MM.1S (cell line): Measurements from ENCODE around the gene ITCH.

Source experiments
- DNase-seq: peaks from one replicate; pipeline ENCODE4 v3.0.0-alpha.2; 2015
- H2AFZ ChIP-seq: fragments of 300-600 bp; sonication (generic); 2 replicates; pipeline ENCODE4 v1.6.0; 2016; ENCODE audit warnings: antibody characterized with exemption, low read length
- H3F3A ChIP-seq: fragments of 300-600 bp; sonication (generic); 2 replicates; pipeline ENCODE4 v1.6.1; 2016; ENCODE audit warnings: mild to moderate bottlenecking, antibody characterized with exemption, low read length, moderate library complexity, mixed read lengths; ENCODE audit not compliant: insufficient read depth
- H3K27ac ChIP-seq: fragments of 300-600 bp; sonication (generic); 2 replicates; pipeline ENCODE4 v1.5.1; 2016; ENCODE audit warnings: mild to moderate bottlenecking, low read length
- H3K27me3 ChIP-seq: fragments of 300-600 bp; sonication (generic); replicated peaks from 2 replicates; pipeline ENCODE4 v1.6.0; 2016; ENCODE audit warnings: low read length; ENCODE audit not compliant: insufficient read depth
- H3K36me3 ChIP-seq: fragments of 300-600 bp; sonication (generic); replicated peaks from 2 replicates; pipeline ENCODE4 v1.6.1; 2016; ENCODE audit warnings: mild to moderate bottlenecking, low read length, mixed read lengths; ENCODE audit not compliant: insufficient read depth
- H3K4me1 ChIP-seq: fragments of 300-600 bp; sonication (generic); 2 replicates; pipeline ENCODE4 v1.6.1; 2016; ENCODE audit warnings: low read length, mixed read lengths
- H3K4me2 ChIP-seq: fragments of 300-600 bp; sonication (generic); 2 replicates; pipeline ENCODE4 v1.6.0; 2016; ENCODE audit warnings: low read depth, low read length
- H3K4me3 ChIP-seq: fragments of 300-600 bp; sonication (generic); 2 replicates; pipeline ENCODE4 v1.5.1; 2016; ENCODE audit warnings: low read length, mixed read lengths
- H3K79me2 ChIP-seq: fragments of 300-600 bp; sonication (generic); 2 replicates; pipeline ENCODE4 v1.6.1; 2016; ENCODE audit warnings: mixed run types, low read length, mixed read lengths
- H3K9ac ChIP-seq: fragments of 300-600 bp; sonication (generic); 2 replicates; pipeline ENCODE4 v1.6.1; 2016; ENCODE audit warnings: low read length, mixed read lengths
- H3K9me2 ChIP-seq: fragments of 300-600 bp; sonication (generic); replicated peaks from 2 replicates; pipeline ENCODE4 v1.6.1; 2016; ENCODE audit warnings: mild to moderate bottlenecking, low read length, mixed read lengths; ENCODE audit not compliant: insufficient read depth
- H3K9me3 ChIP-seq: fragments of 300-600 bp; sonication (generic); replicated peaks from 2 replicates; pipeline ENCODE4 v1.6.1; 2016; ENCODE audit warnings: mild to moderate bottlenecking, low read length, mixed read lengths; ENCODE audit not compliant: insufficient read depth
- H4K20me1 ChIP-seq: fragments of 300-600 bp; sonication (generic); 2 replicates; pipeline ENCODE4 v1.6.1; 2016; ENCODE audit warnings: mild to moderate bottlenecking, low read length, moderate library complexity, mixed read lengths; ENCODE audit not compliant: insufficient read depth
- CTCF ChIP-seq: fragments of 300-600 bp; sonication (generic); IDR thresholded peaks from 2 replicates; pipeline ENCODE4 v1.5.1; 2016; ENCODE audit warnings: antibody characterized with exemption, low read length, mixed read lengths
- EZH2 ChIP-seq: fragments of 300-600 bp; sonication (generic); optimal IDR thresholded peaks from 2 replicates; pipeline ENCODE3; 2017; ENCODE audit warnings: low read depth, mild to moderate bottlenecking, antibody characterized with exemption, low read length, mixed read lengths
- EZH2phosphoT487 ChIP-seq: fragments of 300-600 bp; sonication (generic); IDR thresholded peaks from 2 replicates; pipeline ENCODE4 v1.6.1; 2018; ENCODE audit warnings: antibody characterized with exemption, low read length

ITCH gene

GRCh38 chr20:34415079-34415478 lies 52.0 kb downstream of the ITCH start:
- Histone ChIP-seq H2AFZ (no peak overlapping the region), H3F3A (peaks cover 54% of the 10 kb centered on the region), H3K4me3 (no peak overlapping the region; the same call in 1 of the 2 replicates), H3K27me3 (no peaks in the 10 kb centered on the region), H3K9ac (peak overlapping the region; percentile 61), H3K36me3 (peaks cover 8% of the 10 kb centered on the region; the same call in 1 of the 2 replicates), H3K9me2 (no peaks in the 10 kb centered on the region), H3K27ac (peak overlapping the region; percentile 99), H3K4me2 (peak overlapping the region; percentile 81), H3K9me3 (no peaks in the 10 kb centered on the region), H3K79me2 (peaks cover 57% of the 10 kb centered on the region), H3K4me1 (peaks cover 63% of the 10 kb centered on the region), H4K20me1 (no peaks in the 10 kb centered on the region)
- TF ChIP-seq CTCF (no peak), EZH2phosphoT487 (no peak), EZH2 (no peak)
- DNase-seq: peak; percentile 83

- no peaks in the 10 kb centered on the region for H3K27me3 ChIP-seq
- H3K4me1 ChIP-seq: peaks cover 22% of the 10 kb centered on the region
- 0 out of 2 replicates have a peak, but pooled peaks cover 13% of the 10 kb centered on the region for H3K36me3 ChIP-seq
- no peaks in the 10 kb centered on the region for H3K9me2 ChIP-seq
- H3K79me2 ChIP-seq: peaks cover 71% of the 10 kb centered on the region
- DNase-seq: no peak
- no peaks in the 10 kb centered on the region for H3K9me3 ChIP-seq
- H2AFZ ChIP-seq: no peak overlapping the region
- H3K27ac ChIP-seq: no peak overlapping the region
- H3K4me2 ChIP-seq: no peak overlapping the region
- TF ChIP-seq EZH2 (no peak), EZH2phosphoT487 (no peak), CTCF (no peak)
- H3K9ac ChIP-seq: no peak overlapping the region
- peaks cover 17% of the 10 kb centered on the region for H3F3A ChIP-seq
- H3K4me3 ChIP-seq: no peak overlapping the region
- H4K20me1 ChIP-seq: no peaks in the 10 kb centered on the region
Measured at GRCh38 chr20:34420146-34420545, 57.1 kb downstream of the ITCH start.

- Histone ChIP-seq H4K20me1 (no peaks in the 10 kb centered on the region), H2AFZ (no peak overlapping the region), H3K4me2 (no peak overlapping the region), H3K36me3 (0 out of 2 replicates have a peak, but pooled peaks cover 13% of the 10 kb centered on the region), H3K4me3 (no peak overlapping the region), H3K9ac (no peak overlapping the region), H3K9me3 (no peaks in the 10 kb centered on the region), H3K4me1 (peaks cover 15% of the 10 kb centered on the region; the same call in 1 of the 2 replicates), H3K79me2 (peaks cover 71% of the 10 kb centered on the region), H3K9me2 (no peaks in the 10 kb centered on the region), H3K27ac (no peak overlapping the region), H3K27me3 (no peaks in the 10 kb centered on the region), H3F3A (peaks cover 8% of the 10 kb centered on the region)
- TF ChIP-seq CTCF: no peak
- TF ChIP-seq EZH2: no peak
- TF ChIP-seq EZH2phosphoT487: no peak
- no peak for DNase-seq
Measured at GRCh38 chr20:34420975-34421374, 57.9 kb downstream of the ITCH start.
